Skin epidermis (tissue), 12 donors: ENCODE results near the gene TUSC2.
A peak's percentile ranks its signal among the peaks of the same experiment; 100 is the strongest.

Source experiments
- H3K27ac ChIP-seq, 21 experiments: fragments of 200-600 bp; sonication (generic) in 11 of 21; one replicate each; pipeline ENCODE4 v1.5.0; 2020; ENCODE audit warnings: mild to moderate bottlenecking in 3 of 21, inconsistent platforms in 2 of 21, moderate library complexity in 2 of 21
- H3K4me3 ChIP-seq, 7 experiments: fragments of 200-600 bp; sonication (generic) in 2 of 7; one replicate each; pipeline ENCODE4 v1.5.0; 2020; ENCODE audit warnings: inconsistent platforms in 2 of 7, mild to moderate bottlenecking in 2 of 7, moderate library complexity in 1 of 7

The TUSC2 gene

DNA sequence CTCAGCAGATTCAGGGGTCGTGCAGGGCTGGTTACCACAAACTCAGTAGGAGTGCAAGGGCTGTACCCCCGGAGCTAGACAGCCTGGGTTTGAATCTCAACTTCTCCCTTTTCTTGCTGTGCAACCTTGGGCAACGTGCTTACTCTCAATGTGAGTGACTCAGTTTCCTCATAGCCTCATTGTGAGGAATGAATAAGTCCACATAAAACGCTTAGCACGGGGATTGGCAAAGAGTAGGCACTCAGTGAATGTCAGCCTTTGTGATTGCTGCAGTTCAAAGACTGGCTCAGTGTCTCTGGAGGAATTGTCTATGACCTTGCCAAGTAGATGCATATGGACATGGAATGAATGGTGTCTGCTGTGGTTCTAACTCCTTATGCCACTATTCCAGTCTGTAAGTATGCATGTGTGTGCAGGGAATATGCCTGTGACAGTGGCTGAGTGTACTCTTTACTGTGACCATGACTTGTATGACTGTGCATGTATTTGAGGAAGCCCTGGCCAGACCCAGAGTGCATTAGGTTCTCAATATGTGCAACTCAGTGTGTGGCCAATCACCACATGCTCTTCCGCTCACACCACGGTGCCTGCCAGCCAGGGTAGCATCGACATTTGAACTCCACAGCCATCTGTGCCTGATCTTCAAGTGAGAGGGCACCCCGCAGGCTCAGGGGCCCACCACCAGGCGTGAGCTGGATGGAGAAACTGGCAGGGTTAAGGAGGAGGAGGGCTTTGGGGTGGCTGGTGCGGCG lies 27.9 kb downstream of the TUSC2 start:
- H3K27ac ChIP-seq: peak overlapping the region; percentile 54 to 95 (median 86)

DNA sequence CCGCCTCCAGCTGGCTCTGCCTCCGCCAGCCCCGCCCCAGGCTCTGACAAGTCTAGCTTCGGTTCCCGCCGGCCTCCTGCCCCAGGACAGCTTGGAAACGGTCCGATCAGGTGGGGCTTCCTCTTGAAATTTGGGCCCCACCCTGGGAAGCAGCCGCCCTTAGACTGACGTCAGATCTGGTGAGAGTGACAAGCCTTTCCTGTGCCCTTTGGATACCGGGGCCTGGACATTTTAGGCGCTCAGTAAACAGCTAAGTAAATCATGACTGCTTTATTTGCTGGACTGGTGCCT lies 28.4 kb downstream of the TUSC2 start:
- H3K27ac ChIP-seq: peak overlapping the region; percentile 54 to 95 (median 86)
- peak overlapping the region; percentile 21 to 69 (median 64) for H3K4me3 ChIP-seq

More for the DNA sequence above, 27.9 kb downstream of the TUSC2 start:
- peak overlapping the region; percentile 21 to 69 (median 64) for H3K4me3 ChIP-seq

- peak within 1 kb of the TSS; percentile 44 to 69 (median 65) for H3K4me3 ChIP-seq
- peak within 1 kb of the TSS; percentile 54 to 95 (median 89) for H3K27ac ChIP-seq
Observed at GRCh38 chr3:50298836-50299637, 29.0 kb downstream of the TUSC2 start, which contains the start of the genes HYAL3 and NAA80. Gene HYAL3 (minus strand): TSS chr3:50299405. CDS start chr3:50295602, 3,803 bp downstream. Gene NAA80 (minus strand): TSS chr3:50299405. CDS start chr3:50297463, 1,942 bp downstream.

DNA sequence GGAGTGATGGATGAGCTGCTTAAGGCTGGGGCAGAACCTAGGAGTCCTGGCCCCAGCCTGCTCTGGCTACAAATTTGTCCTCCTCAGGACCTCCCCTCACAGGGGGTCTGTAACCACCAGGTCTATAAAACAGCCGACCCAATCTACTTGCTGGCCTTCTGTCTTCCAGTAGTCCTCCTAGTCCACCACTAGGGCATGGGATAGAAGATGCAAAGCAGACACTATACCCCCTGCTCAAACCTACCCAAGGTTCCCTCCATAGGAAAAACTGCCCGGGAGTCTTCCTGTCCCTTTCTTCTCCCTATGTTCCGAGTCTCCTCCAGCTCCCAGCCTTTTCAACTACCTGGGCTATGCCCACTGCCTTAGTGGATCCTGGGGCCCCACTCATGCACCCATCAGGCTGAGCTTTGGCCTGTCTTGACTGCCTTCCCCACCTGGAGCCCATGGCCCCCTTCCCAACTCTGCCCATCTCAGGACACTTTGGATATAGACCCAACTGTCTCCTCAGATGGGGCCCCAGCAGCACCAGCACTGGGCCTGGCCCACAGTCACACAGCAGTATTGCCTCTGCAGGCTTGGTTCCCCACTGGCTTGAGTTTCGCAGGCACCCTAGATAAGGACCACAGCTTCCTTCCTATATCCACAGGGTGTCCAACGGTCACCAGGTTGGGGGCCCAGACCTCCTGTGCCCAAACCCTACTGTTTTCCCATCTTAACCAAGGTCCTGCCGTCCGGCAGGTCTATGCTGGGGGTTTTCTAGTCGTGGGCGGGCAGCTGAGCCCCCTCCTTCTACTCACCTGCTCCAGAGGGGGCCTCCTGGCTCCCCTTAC lies 29.9 kb downstream of the TUSC2 start:
- H3K4me3 ChIP-seq: peak overlapping the region; percentile 44 to 69 (median 65)
- peak overlapping the region in 20 of 21 experiments; percentile 78 to 95 (median 88) for H3K27ac ChIP-seq

DNA sequence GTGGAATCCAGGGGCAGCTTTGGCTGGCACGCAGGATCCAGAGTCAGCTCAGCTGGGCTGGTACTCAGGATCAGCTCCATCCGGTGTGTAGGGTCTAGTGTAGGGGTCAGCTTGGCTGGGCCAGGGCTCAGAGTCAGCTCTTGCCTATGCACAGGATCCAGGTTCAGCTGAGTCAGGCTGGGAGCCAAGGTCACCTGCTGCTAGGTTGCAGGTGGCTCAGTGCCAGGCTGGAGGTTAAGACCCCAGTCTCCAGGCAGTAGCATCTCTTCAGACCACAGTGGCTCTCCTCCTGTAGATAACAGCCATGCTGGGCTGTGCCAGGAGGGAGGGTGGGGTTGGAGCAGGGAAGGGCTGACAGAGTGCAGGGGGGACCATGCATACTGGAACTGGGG lies 30.6 kb downstream of the TUSC2 start:
- peak overlapping the region in 4 of 21 experiments; percentile 87 to 93 (median 90) for H3K27ac ChIP-seq

DNA sequence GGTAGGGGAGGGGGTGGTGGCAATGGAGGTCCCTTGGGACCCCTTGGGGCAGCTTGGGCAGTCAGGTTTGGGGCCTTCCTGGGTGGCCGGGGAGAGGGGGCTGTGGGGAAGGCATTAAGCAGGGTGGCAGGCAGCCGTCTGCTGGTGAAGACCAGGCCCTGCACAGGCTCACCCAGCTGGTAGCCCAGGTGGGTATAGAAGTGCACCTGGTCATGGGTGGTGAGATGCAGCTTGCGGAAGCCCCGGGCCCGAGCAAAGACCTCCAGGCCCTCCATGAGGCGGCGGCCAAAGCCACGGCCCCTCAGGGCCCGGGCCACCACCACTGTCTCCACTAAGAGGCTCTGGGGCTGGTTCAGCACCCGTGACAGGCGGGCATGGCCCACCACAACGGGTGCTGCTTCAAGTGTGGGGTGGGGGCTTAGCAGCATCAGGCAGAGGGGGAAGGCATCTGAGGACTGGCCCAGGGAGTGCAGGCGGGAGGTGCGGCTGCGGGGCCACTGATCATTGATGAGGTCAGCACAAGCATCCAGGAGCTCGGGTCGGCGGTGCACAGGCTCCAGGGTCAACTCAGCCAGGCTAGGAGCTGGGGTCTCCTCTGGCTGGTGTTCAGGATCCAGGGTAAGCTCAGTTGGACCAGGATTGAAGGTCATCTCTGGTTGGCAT lies 31.2 kb downstream of the TUSC2 start:
- Histone ChIP-seq H3K27ac (no peak overlapping the region), H3K4me3 (no peak overlapping the region)

More for the DNA sequence above, 30.6 kb downstream of the TUSC2 start:
- no peak overlapping the region for H3K4me3 ChIP-seq

DNA sequence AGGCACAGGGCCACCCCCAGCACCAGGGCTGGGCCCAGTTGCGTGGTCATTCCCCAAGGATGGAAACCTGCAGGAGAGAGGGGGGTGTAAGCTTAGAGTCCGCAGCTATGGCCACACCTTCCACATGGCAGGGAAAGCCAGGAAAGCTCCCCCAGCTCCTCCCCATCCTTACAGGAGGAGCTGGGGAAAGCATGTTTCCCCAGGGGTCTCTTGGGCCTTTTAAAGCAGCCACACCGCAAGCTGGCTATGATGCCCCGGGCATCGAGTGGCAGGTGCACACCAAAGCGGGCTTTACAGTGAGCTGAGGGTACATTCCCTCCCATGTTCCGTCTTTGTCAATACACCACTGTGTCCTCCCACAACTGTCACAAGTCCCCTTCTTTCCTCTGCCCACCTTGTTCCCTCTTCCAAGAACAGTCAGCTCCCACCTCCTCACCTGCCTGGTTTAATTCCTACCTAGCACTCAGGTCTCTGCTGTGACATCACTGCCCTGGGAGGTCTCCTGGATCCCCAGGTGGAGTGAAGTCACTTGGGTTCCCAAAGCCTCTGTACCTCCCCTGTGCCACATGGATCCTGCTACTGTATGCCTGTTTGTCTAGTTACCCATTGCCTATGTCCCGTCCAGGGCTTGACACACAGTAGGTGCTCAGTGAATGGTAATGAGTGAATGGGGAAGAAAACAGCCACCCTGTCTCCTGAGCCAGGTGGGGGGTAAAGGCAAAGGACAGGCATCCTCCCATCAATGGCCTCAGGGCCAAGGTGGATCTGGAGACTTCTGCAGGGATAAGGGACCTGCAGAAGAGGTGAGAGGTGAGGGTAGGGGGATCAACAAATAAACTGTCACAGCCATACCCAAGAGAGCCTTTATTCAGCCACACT lies 32.2 kb downstream of the TUSC2 start:
- no peak overlapping the region for H3K27ac ChIP-seq
- H3K4me3 ChIP-seq: no peak overlapping the region

DNA sequence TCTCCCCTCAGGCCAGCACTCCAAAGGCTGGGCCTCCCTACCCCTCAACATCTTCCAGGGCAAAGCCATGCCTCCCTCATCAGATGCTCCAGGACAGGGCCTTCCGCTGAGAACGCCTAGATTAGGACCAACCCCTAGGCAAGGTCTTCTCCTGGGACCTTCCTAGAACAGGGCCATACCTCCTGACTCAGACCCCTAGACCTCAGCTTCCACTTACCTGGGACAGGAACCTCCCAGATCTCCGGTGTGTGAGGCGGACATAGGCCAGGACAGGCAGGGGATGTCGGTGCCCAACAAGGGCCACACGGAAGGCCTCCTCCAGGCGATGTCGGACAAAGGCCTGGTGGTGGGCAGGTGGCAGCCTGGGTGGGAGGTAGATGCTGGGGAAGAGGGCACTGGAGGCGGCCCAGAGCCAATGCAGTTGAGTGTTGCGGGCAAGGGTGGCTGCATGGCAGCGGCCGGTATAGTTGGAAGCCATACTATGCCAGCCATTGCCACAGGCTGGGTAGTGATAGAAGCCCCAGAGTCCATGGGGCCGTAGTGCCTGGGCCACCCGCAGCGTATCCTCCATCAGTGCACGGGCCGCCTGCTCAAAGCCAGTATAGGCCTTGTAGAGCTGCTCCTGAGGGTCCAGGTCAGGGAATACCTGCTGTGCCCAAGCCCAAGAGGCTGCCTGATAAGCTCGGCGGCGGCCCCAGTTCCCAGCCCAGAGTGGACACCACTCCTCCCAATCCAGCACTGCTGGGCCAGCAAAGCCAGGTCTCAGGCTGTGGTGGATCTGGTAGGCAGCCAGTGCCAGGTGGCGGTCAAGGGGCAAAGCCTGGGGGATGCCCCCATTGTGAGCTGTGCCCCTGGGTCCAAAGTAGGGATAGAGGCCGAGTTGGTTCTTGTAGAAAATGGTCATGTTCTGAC lies 33.3 kb downstream of the TUSC2 start:
- no peak overlapping the region for H3K4me3 ChIP-seq
- H3K27ac ChIP-seq: peak overlapping the region in 1 of 21 experiments; percentile 1

- Histone ChIP-seq H3K4me3 (no peak overlapping the region), H3K27ac (peak overlapping the region in 1 of 21 experiments; percentile 97)
Observed at GRCh38 chr3:50294089-50294488, 33.9 kb downstream of the TUSC2 start.

DNA sequence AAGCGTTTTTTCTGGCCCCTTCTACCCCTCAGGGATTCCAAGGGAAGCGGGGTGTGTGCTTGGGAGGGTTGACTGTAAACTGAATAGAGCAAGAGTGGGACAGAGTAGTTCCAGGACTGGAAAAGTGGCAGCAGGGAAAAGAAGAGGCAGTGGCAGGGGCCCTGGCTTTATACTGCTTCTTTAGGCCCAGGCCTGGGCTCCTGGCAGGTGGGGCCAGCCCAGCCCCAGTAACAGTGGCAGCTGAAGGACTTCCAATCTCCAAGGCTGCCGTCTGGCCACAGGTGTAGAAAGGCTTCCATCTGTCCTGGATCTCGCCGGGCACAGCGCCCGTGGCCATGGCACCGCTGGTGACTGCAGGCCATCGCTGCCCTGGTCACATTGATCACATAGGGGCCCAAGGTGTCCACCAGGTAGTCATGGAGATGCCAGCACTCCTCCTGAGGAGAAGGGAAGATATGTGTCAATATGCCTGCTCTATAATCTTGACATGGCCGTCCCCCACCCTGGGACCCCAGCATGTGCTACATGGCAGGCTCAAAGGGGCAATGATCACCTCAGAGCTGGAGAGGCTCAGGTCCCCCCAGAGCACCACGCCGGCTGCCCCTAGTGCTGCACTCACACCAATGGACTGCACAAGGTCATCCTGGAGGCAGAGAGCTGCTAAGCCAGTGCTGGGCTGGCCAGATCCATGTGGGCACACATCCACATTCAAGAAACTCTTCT lies 34.8 kb downstream of the TUSC2 start:
- H3K4me3 ChIP-seq: peak overlapping the region in 1 of 7 experiments; percentile 95
- peak overlapping the region in 20 of 21 experiments; percentile 19 to 97 (median 87) for H3K27ac ChIP-seq

- Histone ChIP-seq H3K27ac (peak within 1 kb of the TSS; percentile 76 to 97 (median 91)), H3K4me3 (peak within 1 kb of the TSS; percentile 80 to 98 (median 94))
Observed at GRCh38 chr3:50292159-50293078, 35.6 kb downstream of the TUSC2 start, which contains the start of gene IFRD2. Gene IFRD2 (minus strand): TSS chr3:50292429. CDS start chr3:50292274, 155 bp downstream.

GRCh38 chr3:50290161-50290641 lies 37.8 kb downstream of the TUSC2 start:
- no peak overlapping the region for H3K27ac ChIP-seq

GRCh38 chr3:50289130-50289529 lies 38.9 kb downstream of the TUSC2 start:
- no peak overlapping the region for H3K4me3 ChIP-seq
- no peak overlapping the region for H3K27ac ChIP-seq

More at GRCh38 chr3:50290161-50290641, 37.8 kb downstream of the TUSC2 start:
- no peak overlapping the region for H3K4me3 ChIP-seq

GRCh38 chr3:50288387-50289007 lies 39.5 kb downstream of the TUSC2 start:
- no peak overlapping the region for H3K4me3 ChIP-seq

GRCh38 chr3:50287262-50287661 lies 40.8 kb downstream of the TUSC2 start:
- H3K4me3 ChIP-seq: no peak overlapping the region
- H3K27ac ChIP-seq: no peak overlapping the region

More at GRCh38 chr3:50288387-50289007, 39.5 kb downstream of the TUSC2 start:
- H3K27ac ChIP-seq: no peak overlapping the region
